Measurements from ENCODE around the gene SPINT3. TPM values are rescaled to one million over a fixed set of nuclear protein-coding genes. Genes with fewer than 3 reads are reported as not detected.
"Not testable (repeated sequence)": the region's sequence is repeated elsewhere in the genome, so short reads cannot be mapped to it uniquely, and the experiment has no call there.

Gene SPINT3
- polyA plus RNA-seq, 4 donors, result not detected

DNA sequence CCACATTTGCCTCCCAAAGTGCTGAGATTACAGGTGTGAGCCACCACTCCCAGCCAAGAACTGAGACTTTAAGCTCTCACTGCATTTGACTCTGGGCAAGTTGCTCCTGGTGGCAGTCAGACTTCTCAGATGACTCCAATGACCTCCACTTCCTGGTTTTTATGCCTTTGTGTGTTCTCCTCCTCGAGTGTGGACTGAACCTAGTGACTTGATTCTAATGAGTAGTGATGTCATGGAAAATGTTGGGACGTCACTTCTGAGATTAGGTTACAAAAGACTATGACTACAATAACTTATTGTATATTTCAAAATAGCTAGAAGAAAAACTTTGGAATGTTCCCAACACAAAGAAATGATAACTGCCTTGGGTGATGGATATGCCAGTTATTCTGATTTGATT, 12.0 kb downstream of the SPINT3 start:
- no peak for DNase-seq (ENCODE audit: low read depth in 4 of 4, low spot score in 3 of 4)

DNA sequence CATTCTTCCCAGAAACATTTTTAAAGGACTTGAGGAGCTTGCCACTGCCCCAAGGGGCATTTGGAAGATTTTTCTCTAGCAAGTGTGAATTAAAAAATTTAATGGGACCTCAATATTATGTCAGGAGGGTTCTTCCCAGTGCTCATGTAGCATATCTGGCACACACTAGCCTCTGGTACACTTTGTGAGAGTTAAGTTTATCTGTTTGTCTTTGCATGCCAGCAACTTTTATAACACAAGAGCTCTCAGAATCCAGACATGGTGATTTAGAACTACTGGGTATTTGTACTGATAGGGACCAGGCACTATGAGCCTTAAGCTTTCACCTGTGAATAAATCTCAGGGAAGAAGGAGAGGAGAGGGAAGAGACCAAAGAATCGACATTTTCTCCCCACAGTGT, 12.9 kb downstream of the SPINT3 start:
- no peak for DNase-seq (ENCODE audit: low read depth in 4 of 4, low spot score in 3 of 4)

DNA sequence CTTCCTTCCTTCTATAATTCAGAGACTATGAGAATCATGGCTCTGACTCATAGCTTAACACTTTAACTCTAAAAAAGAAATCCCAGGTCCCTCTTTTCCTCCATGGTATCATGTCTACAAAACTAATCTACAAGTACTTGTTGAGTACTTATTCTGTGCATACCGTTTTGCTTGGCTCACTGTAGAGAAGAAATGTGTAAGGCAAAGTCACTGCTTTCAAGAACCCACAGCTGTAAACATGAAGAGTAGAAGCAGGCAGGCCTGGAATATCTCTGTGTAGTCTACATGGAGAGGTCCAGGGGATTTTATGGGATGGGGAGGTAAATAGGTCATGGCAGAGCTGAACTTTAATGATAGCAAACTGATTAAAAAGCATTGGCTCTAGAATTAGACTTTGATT, 13.8 kb downstream of the SPINT3 start:
- DNase-seq (ENCODE audit: low read depth in 4 of 4, low spot score in 3 of 4), result no peak

DNA sequence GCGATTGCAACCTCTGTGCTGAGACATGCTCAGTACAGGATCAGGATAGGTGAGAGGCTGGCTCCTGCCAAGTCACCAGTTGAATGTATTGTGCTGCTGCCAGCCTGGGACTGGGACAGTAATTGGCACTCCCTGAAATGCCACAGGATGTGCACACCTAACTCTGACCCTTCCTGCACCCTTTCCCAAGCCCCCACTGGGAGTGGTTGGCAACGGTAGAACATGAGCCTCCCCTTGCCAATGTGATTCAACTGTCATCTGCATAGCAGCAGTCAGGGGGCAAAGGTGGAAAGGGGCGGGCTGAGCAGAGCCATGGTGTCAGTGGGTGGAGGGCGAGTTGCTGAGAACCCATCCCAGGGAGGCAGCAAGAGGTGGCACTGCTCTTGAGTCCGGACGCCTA, 15.4 kb downstream of the SPINT3 start:
- DNase-seq (ENCODE audit: low read depth in 4 of 4, low spot score in 3 of 4), result no peak

DNA sequence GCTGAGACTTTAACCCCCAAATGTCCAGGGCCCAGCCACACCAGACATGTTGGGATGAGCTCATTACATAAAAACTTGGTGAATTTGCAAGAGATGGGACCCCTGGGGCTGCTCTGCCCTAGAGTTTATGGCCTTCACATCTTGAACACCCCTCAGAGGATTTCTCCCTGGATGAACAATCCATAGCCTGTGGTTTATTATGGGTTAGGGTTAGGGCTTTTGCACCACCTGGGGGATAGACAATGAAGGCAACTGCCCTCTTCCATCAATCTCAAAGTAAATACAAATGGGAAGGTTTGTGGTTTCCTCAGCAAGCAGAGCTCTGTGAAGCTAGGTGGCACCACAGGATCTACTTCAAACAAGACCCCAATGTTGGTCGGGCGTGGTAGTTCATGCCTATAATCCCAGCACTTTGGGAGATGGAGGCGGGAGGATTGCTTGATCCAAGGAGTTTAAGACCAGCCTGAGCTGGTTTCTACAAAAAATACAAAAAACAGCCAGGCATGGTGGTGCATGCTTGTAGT, 17.4 kb downstream of the SPINT3 start:
- no peak for DNase-seq (ENCODE audit: low read depth in 4 of 4, low spot score in 3 of 4)

DNA sequence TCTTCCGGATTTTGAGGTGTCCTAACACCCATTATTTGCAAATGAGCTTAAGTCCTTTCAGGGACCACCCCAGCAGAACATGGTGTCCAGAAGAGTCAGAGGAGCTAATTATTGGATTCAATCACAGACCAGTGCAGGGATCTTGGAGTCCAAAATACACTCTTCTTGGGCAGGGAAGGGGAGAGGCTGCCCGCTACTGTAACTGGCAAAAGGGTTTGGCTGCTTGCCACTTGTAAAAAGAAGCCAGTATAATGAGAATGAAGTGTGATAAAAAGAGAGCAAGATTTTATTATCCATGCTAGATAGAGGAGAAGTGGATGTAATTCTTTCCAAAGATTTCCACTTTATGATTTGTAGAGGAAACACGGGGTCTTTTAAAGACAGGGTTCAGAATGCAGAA, 19.3 kb downstream of the SPINT3 start:
- no peak for DNase-seq (ENCODE audit: low read depth in 4 of 4, low spot score in 3 of 4)

DNA sequence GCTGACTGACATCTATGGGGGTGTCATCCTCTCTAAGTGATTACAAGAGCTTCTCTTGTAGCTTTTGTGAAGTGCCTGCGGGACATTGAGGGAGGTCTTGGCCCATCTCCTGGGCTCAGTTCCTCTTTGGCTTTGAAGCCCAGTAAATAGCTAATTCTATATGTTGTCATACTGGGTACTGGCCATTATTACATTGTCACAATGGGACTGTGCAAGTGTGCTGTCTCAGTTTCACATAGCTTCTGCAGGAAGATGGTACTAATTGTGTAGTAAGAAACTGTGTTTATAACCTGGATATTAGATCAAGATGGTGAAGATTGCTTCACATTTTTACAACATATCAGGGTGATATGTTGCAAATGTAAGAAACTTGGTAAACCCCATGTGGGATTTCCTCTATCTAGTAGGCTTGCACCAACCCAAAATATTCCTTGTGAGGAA, 19.9 kb downstream of the SPINT3 start:
- DNase-seq (ENCODE audit: low read depth in 4 of 4, low spot score in 3 of 4), result no peak

DNA sequence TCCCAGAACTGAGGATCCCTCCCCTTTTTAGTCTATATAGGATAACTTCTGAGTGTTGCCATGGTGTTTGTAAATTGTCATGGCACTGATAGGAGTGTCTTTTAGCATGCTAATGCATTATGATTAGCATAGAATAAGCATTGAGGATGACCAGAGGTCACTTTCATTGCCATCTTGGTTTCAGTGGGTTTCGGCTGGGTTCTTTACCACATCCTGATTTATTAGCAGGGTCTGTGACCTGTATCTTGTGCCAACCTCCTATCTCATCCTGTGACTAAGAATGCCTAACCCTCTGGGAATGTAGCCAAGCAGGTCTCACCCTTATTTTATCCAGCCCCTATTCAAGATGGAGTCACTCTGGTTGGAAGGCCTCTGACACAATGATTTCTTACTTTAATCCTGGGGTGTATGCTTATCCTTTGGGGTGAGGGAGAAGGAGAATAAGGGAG, 26.3 kb downstream of the SPINT3 start:
- no peak for DNase-seq (ENCODE audit: low read depth in 4 of 4, low spot score in 3 of 4)

DNA sequence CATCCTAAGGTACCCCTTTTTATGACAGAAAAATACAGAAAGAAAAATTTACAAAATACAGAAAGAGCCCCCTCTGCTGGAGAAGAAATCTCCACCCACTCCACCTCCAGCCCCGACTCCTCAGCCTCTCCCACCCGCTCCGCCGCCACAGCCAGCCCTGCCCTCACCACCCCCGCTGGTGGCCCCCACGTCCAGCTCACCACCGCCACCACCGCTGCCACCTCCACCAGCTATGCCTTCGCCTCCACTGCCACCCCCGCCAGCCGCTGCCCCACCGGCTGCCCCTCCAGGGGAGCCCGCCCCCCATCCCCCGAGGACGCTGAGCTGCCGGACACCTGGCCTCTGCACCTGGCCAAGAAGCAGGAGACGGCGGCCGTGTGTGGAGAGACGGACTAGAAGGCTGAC, 28.2 kb downstream of the SPINT3 start:
- DNase-seq (ENCODE audit: low read depth in 4 of 4, low spot score in 3 of 4), result no peak

DNA sequence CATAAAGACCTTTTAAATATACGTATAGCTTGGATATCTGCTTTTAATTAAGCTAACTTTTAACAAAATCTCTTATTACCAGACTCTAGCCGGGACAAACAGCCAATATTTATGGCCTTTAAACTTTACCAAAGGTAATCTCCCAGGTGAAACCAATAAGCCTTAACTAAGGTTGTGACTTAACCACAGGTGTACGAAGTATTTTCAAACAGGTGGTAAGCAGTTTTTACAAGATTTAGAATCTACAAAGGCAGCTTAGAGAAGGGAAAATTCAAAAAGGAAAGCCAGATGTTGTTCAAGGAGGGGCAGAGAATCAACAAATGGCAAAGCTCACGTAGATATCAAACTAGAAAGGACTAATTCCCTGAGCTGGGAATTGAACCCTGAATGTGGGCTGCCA, 30.0 kb downstream of the SPINT3 start:
- no peak for DNase-seq (ENCODE audit: low read depth in 4 of 4, low spot score in 3 of 4)

DNA sequence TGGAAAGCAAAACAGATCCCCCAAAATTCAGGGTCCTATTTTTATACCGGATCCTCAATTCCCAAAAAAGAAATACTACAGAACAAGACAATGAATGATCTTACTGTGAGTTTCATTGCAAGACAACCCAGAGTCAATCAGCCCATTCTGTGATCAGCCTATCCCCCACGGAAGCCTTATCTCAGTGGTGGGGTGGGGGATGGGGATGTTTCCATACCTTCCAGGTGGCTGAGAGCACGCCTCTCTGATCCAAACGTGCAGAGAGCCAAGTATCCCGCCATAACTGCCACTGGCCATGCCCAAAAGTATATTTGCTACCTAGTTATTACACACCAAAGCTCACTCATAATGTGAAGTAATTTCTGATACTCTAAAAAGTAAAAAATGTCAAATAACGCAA, 30.7 kb downstream of the SPINT3 start:
- DNase-seq (ENCODE audit: low read depth in 4 of 4, low spot score in 3 of 4), result no peak

DNA sequence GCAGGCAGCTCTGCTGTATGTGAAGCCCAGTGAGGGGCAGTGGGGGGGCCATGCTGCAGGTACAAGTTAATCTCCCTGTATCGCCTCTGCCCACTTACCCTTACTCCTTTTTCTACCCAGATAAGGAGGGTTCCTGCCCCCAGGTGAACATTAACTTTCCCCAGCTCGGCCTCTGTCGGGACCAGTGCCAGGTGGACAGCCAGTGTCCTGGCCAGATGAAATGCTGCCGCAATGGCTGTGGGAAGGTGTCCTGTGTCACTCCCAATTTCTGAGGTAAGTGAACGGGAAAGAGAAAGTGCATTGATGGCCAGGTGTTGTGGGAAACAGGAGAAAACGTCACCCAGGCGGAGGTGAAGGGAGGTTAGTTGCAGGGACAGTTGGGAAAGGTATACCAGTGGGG, 35.6 kb downstream of the SPINT3 start:
- DNase-seq (ENCODE audit: low read depth in 4 of 4, low spot score in 3 of 4), result no peak

DNA sequence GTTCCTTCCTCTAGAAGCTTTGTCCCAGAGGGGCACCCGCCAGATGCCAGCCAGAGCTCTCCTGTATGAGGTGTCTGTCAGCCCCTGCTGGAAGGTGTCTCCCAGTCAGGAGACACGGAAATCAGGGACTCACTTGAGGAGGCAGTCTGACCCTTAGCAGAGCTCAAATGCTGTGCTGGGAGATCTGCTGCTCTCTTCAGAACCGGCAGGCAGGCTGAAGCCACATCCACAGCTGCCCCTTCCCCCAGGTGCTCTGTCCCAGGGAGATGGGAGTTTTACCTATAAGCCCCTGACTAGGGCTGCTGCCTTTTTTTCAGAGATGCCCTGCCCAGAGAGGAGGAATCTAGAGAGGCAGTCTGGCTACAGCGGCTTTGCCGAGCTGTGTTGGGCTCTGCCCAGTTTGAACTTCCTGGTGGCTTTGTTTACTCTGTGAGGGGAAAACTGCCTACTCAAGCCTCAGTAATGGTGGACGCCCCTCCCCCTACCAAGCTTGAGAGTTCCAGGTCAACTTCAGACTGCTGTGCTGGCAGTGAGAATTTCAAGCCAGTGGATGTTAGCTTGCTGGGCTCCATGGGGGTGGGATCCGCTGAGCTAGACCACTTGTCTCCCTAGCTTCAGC, 37.8 kb downstream of the SPINT3 start:
- DNase-seq (ENCODE audit: low read depth in 4 of 4, low spot score in 3 of 4), result not testable (repeated sequence)

DNA sequence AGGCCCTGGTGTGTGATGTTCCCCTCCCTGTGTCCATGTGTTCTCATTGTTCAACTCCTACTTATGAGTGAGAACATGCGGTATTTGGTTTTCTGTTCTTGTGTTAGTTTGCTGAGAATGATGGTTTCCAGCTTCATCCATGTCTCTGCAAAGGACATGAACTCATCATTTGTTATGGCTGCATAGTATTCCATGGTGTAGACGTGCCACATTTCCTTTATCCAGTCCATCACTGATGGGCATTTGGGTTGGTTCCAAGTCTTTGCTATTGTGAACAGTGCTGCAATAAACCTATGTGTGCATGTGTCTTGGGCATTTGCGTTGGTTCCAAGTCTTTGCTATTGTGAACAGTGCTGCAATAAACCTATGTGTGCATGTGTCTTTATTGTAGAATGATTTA, 43.1 kb downstream of the SPINT3 start:
- DNase-seq (ENCODE audit: low read depth in 4 of 4, low spot score in 3 of 4), result not testable (repeated sequence)

DNA sequence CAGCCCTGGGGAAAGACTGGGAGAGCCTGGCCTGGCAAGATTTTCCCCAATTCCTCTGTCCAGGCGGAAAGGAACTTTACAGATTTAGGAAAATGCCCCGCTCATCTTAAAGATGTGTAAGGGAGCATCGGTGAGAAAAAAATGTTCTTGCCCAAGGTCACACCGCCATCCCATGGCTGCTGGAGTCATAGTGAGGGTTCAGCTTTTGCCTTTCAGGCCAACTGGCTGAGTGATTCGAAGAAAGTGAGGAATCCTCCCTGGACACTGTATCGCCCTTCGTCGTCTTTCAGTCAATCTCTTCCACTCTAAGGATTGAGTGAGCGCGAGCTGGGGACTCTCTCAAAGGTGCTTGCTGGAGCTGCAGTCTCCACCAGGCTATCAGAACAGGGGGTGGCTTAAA, 44.5 kb downstream of the SPINT3 start:
- DNase-seq (ENCODE audit: low read depth in 4 of 4, low spot score in 3 of 4), result no peak

DNA sequence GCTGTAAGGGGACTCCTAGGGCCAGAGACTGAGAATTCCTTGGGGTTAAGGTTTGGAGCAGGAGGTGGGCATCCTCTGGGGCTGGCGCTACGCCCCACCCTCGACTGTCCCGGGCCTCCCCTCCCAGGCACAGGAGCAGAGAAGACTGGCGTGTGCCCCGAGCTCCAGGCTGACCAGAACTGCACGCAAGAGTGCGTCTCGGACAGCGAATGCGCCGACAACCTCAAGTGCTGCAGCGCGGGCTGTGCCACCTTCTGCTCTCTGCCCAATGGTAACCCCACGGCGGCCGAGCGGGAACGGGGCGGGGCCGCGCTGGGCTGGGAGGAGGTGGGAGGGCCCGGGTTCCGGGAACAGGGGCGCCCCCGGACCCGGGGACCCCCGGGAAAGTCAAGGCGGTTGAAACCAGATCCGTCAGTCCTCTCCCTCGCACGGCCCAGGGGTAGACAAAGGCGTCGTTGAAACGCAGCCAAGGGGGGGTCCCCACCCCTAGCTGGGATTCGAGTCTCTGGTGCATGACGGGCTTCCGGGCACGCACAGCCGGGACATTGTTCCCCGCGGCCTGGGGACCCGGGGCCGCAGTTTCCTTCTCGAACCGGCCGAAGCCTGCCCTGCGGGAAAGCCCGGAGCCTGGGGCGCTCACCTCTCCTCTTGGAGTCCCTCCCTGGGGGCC, 45.0 kb downstream of the SPINT3 start:
- DNase-seq (ENCODE audit: low read depth in 4 of 4, low spot score in 3 of 4), result peak in 3 of 4 donors; percentile 55 to 74 (median 64)

DNA sequence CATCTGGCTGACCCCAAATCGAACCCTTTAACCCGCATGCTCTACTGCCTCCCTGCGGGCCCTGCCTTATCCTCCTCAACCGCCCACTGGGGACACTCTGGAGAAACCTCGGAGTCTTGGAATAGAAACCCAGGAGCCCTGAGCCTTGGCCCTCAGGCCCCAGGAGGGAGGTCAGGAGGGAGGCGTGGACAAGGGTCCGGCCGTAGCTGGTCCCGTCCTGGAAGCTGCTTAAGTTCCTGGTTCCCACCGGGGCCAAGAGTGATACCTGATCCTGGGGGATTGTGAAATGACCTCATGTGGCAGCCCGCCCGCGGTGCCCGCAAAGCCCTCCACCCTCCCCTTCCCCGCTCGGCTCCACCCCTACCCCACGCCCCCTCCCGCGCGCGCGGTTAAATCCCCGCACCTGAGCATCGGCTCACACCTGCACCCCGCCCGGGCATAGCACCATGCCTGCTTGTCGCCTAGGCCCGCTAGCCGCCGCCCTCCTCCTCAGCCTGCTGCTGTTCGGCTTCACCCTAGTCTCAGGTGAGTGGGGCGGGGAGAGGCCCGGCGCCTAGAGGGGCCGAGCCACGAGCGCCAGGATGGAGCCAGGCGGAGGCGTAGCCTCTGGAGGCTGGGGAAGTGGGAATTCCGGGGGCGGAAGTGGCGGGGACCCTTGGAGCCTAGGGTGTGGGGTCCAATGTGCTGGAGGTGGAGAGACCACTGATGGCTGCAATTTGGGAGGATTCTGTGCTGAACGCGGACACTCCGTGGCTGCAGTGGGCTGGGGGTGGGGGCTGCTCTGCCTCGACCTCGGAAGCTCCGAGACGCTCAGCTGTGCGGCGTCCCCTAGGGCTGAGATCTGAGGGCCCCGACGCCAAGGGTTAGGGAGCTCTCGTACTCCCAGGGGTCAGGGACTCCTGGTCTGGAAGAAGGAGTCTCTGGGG, 45.8 kb downstream of the SPINT3 start, which contains the start of gene WFDC2:
Gene WFDC2, plus strand, starts transcription at position 418 of the 926 bp plus-strand sequence. Its CDS starts 29 bp downstream, at position 447.
- peak in 1 of 4 donors; percentile 45 for DNase-seq (ENCODE audit: low read depth in 4 of 4, low spot score in 3 of 4)

DNA sequence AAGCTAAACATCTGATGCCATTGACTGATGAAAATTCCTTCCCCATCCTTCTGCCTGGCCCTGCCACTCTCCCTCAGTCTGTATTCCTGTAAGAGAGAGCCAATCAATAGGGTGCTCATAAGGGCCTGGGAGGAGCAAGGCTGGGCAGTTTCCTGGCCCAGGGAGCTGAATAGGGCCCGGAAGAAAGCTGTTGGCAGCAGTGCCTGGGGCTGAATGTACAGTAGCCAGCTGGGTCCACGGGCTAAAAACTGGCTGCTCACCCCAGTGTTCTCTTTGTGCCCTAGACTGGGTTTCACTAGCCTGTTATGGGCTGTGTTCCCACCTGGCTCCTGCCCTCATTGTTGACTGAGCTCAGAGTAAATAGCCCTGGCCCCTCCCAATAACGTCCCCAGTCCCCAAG, 47.6 kb downstream of the SPINT3 start:
- no peak for DNase-seq (ENCODE audit: low read depth in 4 of 4, low spot score in 3 of 4)

DNA sequence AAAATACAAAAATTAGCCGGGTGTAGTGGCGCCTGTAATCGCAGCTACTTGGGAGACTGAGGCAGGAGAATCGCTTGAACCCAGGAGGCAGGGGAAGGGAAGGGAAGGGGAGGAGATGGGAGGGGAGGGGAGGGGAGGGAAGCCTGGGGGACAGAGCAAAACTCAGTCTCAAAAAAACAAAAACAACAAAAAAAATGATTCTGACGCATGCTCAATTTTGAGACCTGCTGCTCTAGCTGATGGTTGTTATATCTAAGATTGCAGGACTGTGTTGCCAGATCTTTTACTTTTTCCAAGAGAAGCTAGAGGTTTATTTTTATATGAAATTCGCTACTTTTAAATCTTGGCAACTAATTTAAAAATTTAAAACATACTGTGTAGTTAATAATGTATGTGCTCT, 48.2 kb downstream of the SPINT3 start:
- no peak for DNase-seq (ENCODE audit: low read depth in 4 of 4, low spot score in 3 of 4)

DNA sequence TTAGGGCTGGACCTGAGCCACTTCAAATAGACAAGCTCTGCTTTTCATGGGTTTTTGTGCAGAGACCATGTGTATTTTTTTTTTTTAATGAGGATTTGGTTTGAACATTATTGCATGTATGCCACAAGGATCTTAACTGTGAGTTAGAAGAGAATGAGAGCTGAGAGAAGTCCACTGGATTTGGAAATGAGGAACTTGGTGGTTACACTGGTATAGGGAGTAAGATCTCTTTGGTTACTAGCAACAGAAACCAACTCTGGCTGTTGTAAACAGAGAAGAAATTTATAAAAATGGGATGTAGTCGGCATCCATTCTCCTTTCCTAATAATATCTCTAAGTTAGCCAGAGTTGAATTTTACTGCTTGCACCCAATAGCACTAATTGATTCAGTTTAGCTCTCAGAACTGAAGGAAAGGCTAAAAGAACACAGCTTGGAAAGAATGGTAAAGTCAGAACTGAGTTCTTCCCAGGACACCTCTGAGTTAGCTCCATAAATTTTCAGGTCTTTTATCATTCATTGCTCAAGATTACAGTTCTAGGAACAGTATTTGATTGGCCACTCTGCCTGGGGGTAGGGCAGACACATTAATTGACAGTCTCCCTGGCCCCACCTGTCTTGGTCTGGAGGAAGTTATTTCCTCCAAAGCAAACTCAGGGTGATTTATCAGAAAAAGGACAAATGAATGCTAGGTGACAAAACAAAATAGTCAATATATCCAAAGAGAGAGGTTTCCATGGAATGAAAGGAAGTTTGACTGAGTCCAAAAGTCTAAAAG, 49.7 kb downstream of the SPINT3 start:
- DNase-seq (ENCODE audit: low read depth in 4 of 4, low spot score in 3 of 4), result no peak
